Prostate gland (tissue), 2 donors: ENCODE data around the gene GNAI3. TPM values are rescaled to one million over a fixed set of nuclear protein-coding genes. Genes with fewer than 3 reads are reported as not detected.
A peak's percentile ranks its signal among the peaks of the same experiment; 100 is the strongest.

Experiments
- DNase-seq: peaks from one replicate; pipeline ENCODE4 v3.0.0-alpha.2; 2019; ENCODE audit warnings: low spot score
- H3K27ac ChIP-seq, 2 donors: fragments of 200-600 bp; sonication (generic); 2 replicates each; pipeline ENCODE4 v1.5.1; 2017 to 2019
- H3K27me3 ChIP-seq: fragments of 200-600 bp; sonication (generic); replicated peaks from 2 replicates; pipeline ENCODE4 v1.5.1; 2019; ENCODE audit not compliant: insufficient read depth
- H3K36me3 ChIP-seq, 2 donors: fragments of 200-600 bp; sonication (generic); 1 replicate in 1 of 2; 2 replicates in 1 of 2; pipeline versions ENCODE4 v1.5.1 to v1.8.1; 2017 to 2019
- H3K4me1 ChIP-seq: fragments of 200-600 bp; sonication (generic); replicated peaks from 2 replicates; pipeline ENCODE4 v1.5.1; 2019
- H3K4me3 ChIP-seq, 2 donors: fragments of 200-600 bp; sonication (generic); 2 replicates each; pipeline ENCODE4 v1.5.1; 2017 to 2019
- H3K9me3 ChIP-seq: fragments of 200-600 bp; sonication (generic); 2 replicates; pipeline ENCODE4 v1.5.1; 2017
- POLR2A ChIP-seq: fragments of 450-650 bp; IDR thresholded peaks from one replicate; pipeline ENCODE4 v1.6.1; 2016; ENCODE audit warnings: antibody characterized with exemption, mild to moderate bottlenecking
- POLR2AphosphoS5 ChIP-seq: sonication (generic); formaldehyde crosslinking; IDR thresholded peaks from one replicate; pipeline ENCODE4 v1.6.1; 2017; ENCODE audit warnings: antibody characterized with exemption
- WGBS: methylation state at CpG from one replicate; pipeline ENCODE4 v1.1.5; 2018; 5-methylcytosine and 5-hydroxymethylcytosine counted together
- intact Hi-C: fragments of 100-400 bp; cut with DNase I; formaldehyde crosslinking; loops from one replicate; pipeline ENCODE4 v1.14.2; 2022
- total RNA-seq, 2 donors: library from RNA; depleted of rRNA; stranded (reverse); fragments of >200 nt; gene quantifications; one replicate each; pipeline ENCODE4 v1.1.0, GENCODE V29; 2016
- TF ChIP-seq, protein P1 (sequence below), 4 experiments: fragments of 200-600 bp in 2 of 4; fragments of 450-650 bp in 2 of 4; sonication (generic) in 2 of 4; IDR thresholded peaks; 1 replicate in 3 of 4; 2 replicates in 1 of 4; pipeline ENCODE4 v1.5.1; 2016 to 2019; ENCODE audit warnings: antibody characterized with exemption in 4 of 4, mild to moderate bottlenecking in 2 of 4, moderate library complexity in 2 of 4

GNAI3 gene
- total RNA-seq, 2 donors from 2014 or later = 5.1 to 5.4 TPM

DNA sequence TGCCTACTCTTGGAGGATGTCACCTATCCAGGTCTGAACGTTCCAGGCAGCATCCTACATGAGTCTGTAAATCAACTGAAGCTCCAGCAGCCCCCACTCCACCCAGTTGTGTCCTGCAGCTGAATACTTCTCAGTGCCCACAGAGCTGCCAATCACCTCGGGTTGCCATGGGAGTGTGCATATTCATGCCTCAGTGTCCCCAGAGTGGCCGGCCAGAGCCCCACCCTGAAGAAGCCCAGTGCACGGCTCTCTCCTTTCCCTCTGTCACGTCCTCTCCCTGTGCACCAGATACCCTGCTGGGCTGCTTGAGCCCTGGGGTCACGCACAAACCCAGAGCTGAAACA is 91.4 kb downstream of the GNAI3 start:
- DNase-seq = no peak

DNA sequence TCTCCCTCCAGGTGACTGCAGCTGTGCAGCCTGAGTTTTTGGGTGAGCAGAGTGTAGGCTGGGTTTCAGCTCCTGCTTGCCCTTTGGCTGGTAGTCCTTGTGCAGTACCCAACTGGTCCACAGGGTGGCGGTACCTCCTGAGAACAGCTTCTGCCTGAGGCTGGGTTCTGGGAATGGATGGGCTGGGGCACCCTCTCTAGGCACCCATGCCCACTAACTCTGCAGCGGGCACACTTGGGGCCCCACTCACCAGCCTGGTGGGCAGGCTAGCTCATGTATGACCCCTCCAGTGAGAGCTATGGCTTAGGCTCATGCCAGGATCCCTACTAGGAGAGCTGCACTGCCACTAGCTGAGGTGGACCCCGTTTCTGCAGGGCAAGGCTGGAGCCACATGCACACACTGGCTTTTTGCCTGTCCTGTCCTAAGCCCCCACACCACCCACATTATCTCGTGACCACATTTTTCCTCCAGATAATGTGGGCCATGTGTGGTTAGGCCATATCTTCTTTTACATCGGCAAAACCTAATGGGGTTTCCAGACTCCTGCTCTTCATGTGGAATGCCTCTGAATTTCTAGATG is 92.0 kb downstream of the GNAI3 start:
- Histone ChIP-seq H3K4me3 (no peak overlapping the region), H3K36me3 (no peaks in the 10 kb centered on the region), H3K27me3 (no peaks in the 10 kb centered on the region), H3K9me3 (no peaks in the 10 kb centered on the region), H3K4me1 (no peaks in the 10 kb centered on the region), H3K27ac (no peak overlapping the region)
- TF ChIP-seq, protein P1, sequence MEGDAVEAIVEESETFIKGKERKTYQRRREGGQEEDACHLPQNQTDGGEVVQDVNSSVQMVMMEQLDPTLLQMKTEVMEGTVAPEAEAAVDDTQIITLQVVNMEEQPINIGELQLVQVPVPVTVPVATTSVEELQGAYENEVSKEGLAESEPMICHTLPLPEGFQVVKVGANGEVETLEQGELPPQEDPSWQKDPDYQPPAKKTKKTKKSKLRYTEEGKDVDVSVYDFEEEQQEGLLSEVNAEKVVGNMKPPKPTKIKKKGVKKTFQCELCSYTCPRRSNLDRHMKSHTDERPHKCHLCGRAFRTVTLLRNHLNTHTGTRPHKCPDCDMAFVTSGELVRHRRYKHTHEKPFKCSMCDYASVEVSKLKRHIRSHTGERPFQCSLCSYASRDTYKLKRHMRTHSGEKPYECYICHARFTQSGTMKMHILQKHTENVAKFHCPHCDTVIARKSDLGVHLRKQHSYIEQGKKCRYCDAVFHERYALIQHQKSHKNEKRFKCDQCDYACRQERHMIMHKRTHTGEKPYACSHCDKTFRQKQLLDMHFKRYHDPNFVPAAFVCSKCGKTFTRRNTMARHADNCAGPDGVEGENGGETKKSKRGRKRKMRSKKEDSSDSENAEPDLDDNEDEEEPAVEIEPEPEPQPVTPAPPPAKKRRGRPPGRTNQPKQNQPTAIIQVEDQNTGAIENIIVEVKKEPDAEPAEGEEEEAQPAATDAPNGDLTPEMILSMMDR (IDR thresholded peaks at IDR 0.05) = peak; percentile 77 to 86 (median 85)
- TF ChIP-seq POLR2AphosphoS5 = no peak
- no peak for TF ChIP-seq POLR2A
- 49% methylated on average over 5 of the region's 5 CpGs for WGBS
- DNase-seq = peak; percentile 75
- intact Hi-C loops = loop anchor here (5.0 kb wide), 2 partner anchors 132 to 342 kb away; partner anchors contain the start of gene AHCYL1

More for the DNA sequence above, 91.4 kb downstream of the GNAI3 start:
- Histone ChIP-seq H3K27me3 (no peaks in the 10 kb centered on the region), H3K4me1 (no peaks in the 10 kb centered on the region), H3K27ac (no peak overlapping the region), H3K36me3 (no peaks in the 10 kb centered on the region), H3K9me3 (no peaks in the 10 kb centered on the region), H3K4me3 (no peak overlapping the region)
- 53% methylated on average over 6 of the region's 6 CpGs for WGBS
- intact Hi-C loops = loop anchor here (5.0 kb wide), 2 partner anchors 132 to 342 kb away; partner anchors contain the start of gene AHCYL1
- TF ChIP-seq, protein P1 (IDR thresholded peaks at IDR 0.05) = no peak
- no peak for TF ChIP-seq POLR2AphosphoS5
- no peak for TF ChIP-seq POLR2A

DNA sequence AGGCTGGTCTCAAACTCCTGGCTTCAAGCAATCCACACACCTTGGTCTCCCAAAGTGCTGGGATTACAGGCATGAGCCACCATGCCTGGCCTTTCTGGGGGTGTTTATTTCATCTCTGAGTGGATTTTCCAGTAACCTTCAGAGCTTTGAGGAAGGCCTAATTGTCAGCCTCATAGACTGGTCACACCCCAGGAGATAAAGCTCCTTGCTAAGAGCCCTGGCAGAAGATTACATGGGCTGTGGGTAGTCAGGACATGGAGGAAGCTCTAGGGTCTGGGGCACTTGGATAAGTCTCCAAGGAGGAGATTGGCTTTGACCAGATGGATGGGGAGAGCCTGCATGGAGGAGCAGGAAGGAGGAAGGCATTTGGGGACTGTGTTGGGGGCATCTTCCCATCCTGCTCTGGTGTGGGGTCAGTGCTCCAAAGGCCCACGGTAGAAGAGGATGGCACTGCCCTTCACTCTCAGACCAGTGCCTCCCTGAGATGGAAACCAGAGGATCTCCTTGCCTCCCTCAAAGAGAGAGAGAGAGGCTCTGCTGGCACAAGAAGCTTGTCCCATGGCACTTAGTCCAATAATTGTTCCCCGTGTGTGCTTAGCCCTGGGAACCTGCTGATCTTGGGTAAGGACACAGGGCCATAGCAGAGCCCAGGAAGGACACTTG is 92.8 kb downstream of the GNAI3 start:
- H3K9me3 ChIP-seq = no peaks in the 10 kb centered on the region
- no peaks in the 10 kb centered on the region for H3K27me3 ChIP-seq
- no peaks in the 10 kb centered on the region for H3K36me3 ChIP-seq
- intact Hi-C loops = loop anchor here (5.0 kb wide), 2 partner anchors 131 to 341 kb away; partner anchors contain the start of gene AHCYL1
- 84% methylated on average over 2 of the region's 2 CpGs for WGBS
- DNase-seq = no peak
- H3K27ac ChIP-seq = no peak overlapping the region
- no peak for TF ChIP-seq POLR2A
- TF ChIP-seq POLR2AphosphoS5 = no peak
- TF ChIP-seq, protein P1 (IDR thresholded peaks at IDR 0.05) = no peak
- no peak overlapping the region for H3K4me3 ChIP-seq
- H3K4me1 ChIP-seq = no peaks in the 10 kb centered on the region

DNA sequence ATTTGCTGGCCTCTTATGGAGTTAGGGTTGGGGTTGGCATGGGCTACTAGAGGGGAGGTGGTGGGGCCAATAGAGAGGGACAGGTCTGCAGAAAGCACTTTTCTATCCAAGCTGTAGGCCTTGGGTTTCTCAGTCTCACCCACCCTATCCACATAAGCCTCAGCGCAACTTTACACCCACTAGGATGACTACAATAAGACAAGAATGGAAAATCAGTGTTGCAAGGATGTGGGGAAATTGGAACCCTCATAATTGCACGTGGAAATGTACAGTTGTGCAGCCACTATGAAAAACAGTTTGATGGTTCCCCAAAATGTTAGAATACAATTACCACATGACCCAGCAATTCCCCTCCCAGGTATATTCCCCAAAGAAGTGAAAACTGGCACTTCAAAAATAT is 93.4 kb downstream of the GNAI3 start:
- no peaks in the 10 kb centered on the region for H3K36me3 ChIP-seq
- intact Hi-C loops = loop anchor here (5.0 kb wide), 2 partner anchors 130 to 340 kb away; partner anchors contain the start of gene AHCYL1
- WGBS = 92% methylated on average over 2 of the region's 2 CpGs
- no peak for DNase-seq
- no peaks in the 10 kb centered on the region for H3K9me3 ChIP-seq
- TF ChIP-seq POLR2AphosphoS5 (no peak), POLR2A (no peak)
- TF ChIP-seq, protein P1 (IDR thresholded peaks at IDR 0.05) = no peak
- H3K4me3 ChIP-seq = no peak overlapping the region
- H3K27ac ChIP-seq = no peak overlapping the region
- H3K4me1 ChIP-seq = no peaks in the 10 kb centered on the region
- no peaks in the 10 kb centered on the region for H3K27me3 ChIP-seq

DNA sequence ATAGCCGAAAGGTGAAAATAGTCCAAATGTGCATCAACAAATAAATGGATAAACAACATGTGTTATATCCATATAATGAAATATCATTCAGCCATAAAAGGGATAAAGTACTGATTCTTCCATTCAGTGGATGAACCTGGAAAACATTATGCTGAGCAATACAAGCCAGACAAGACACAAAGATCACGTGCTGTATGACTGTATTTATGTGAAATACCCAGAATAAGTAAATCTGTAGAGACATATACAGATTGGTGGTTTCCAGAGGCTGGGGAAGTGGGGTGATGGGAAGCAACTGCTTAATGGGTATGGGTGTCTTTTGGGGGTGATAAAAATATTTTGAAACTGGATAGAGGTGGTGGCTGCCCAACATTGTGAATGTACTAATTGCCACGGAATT is 94.2 kb downstream of the GNAI3 start:
- Histone ChIP-seq H3K36me3 (no peaks in the 10 kb centered on the region), H3K4me1 (no peaks in the 10 kb centered on the region), H3K27me3 (no peaks in the 10 kb centered on the region), H3K9me3 (no peaks in the 10 kb centered on the region), H3K27ac (no peak overlapping the region), H3K4me3 (no peak overlapping the region)
- intact Hi-C loops = loop anchor here (5.0 kb wide), 2 partner anchors 130 to 340 kb away; partner anchors contain the start of gene AHCYL1
- TF ChIP-seq POLR2A (no peak), POLR2AphosphoS5 (no peak)
- TF ChIP-seq, protein P1 (IDR thresholded peaks at IDR 0.05) = no peak
- no peak for DNase-seq
- WGBS = 81% methylated on average over 3 of the region's 3 CpGs
